ENCODE results near the gene LIPC.

LIPC gene

GRCh38 chr15:58413253-58413652 lies 18.5 kb upstream of the LIPC start:
- no peak for TF ChIP-seq CTCF (IDR thresholded peaks at IDR 0.05; ENCODE audit: borderline replicate concordance, insufficient read depth, low read depth, low read length)
- no peak overlapping the region for H3K4me3 ChIP-seq (ENCODE audit: low read depth, low read length)

- no peak for TF ChIP-seq CTCF (IDR thresholded peaks at IDR 0.05; ENCODE audit: borderline replicate concordance, insufficient read depth, low read depth, low read length)
- no peak overlapping the region for H3K4me3 ChIP-seq (ENCODE audit: low read depth, low read length)
Observed at GRCh38 chr15:58415636-58416035, 16.2 kb upstream of the LIPC start.

- no peak overlapping the region for H3K4me3 ChIP-seq (ENCODE audit: low read depth, low read length)
- TF ChIP-seq CTCF (IDR thresholded peaks at IDR 0.05; ENCODE audit: borderline replicate concordance, insufficient read depth, low read depth, low read length) = no peak
Observed at GRCh38 chr15:58416963-58417362, 14.8 kb upstream of the LIPC start.

GRCh38 chr15:58418135-58418534 lies 13.7 kb upstream of the LIPC start:
- no peak overlapping the region for H3K4me3 ChIP-seq (ENCODE audit: low read depth, low read length)
- no peak for TF ChIP-seq CTCF (IDR thresholded peaks at IDR 0.05; ENCODE audit: borderline replicate concordance, insufficient read depth, low read depth, low read length)

GRCh38 chr15:58419803-58420524 lies 11.8 kb upstream of the LIPC start:
- H3K4me3 ChIP-seq (ENCODE audit: low read depth, low read length) = no peak overlapping the region
- TF ChIP-seq CTCF (IDR thresholded peaks at IDR 0.05; ENCODE audit: borderline replicate concordance, insufficient read depth, low read depth, low read length) = no peak

GRCh38 chr15:58420579-58421043 lies 11.2 kb upstream of the LIPC start:
- no peak overlapping the region for H3K4me3 ChIP-seq (ENCODE audit: low read depth, low read length)
- TF ChIP-seq CTCF (IDR thresholded peaks at IDR 0.05; ENCODE audit: borderline replicate concordance, insufficient read depth, low read depth, low read length) = no peak

GRCh38 chr15:58423205-58423604 lies 8.6 kb upstream of the LIPC start:
- no peak for TF ChIP-seq CTCF (IDR thresholded peaks at IDR 0.05; ENCODE audit: borderline replicate concordance, insufficient read depth, low read depth, low read length)

More at GRCh38 chr15:58423205-58423604, 8.6 kb upstream of the LIPC start:
- H3K4me3 ChIP-seq (ENCODE audit: low read depth, low read length) = no peak overlapping the region
